GM23338 (cell line): Measurements from ENCODE around the gene VWCE.

Experiments used
- CREB1 ChIP-seq: fragments of 250-450 bp; sonication (Bioruptor Pico); IDR thresholded peaks from 2 replicates; pipeline ENCODE4 v1.5.0; 2020; ENCODE audit warnings: low read depth, mild to moderate bottlenecking, moderate library complexity
- EZH2 ChIP-seq: fragments of 200-600 bp; sonication (generic); IDR thresholded peaks from one replicate; pipeline ENCODE4 v1.8.0; 2017; ENCODE audit warnings: antibody characterized with exemption, mild to moderate bottlenecking, low read depth; ENCODE audit not compliant: unreplicated experiment
- EZH2phosphoT487 ChIP-seq: fragments of 200-600 bp; sonication (generic); IDR thresholded peaks from one replicate; pipeline ENCODE4 v1.8.1; 2018; ENCODE audit warnings: antibody characterized with exemption; ENCODE audit not compliant: unreplicated experiment
- JUNB ChIP-seq: IDR thresholded peaks from one replicate; pipeline ENCODE4 v1.6.1; 2016; ENCODE audit warnings: antibody characterized with exemption; ENCODE audit not compliant: unreplicated experiment
- NANOG ChIP-seq: IDR thresholded peaks from 2 replicates; pipeline ENCODE4 v1.6.1; 2016; ENCODE audit warnings: antibody characterized with exemption, borderline replicate concordance
- POLR2AphosphoS5 ChIP-seq: IDR thresholded peaks from 2 replicates; pipeline ENCODE4 v1.6.1; 2016; ENCODE audit warnings: antibody characterized with exemption, low read depth
- STAT1 ChIP-seq: IDR thresholded peaks from one replicate; pipeline ENCODE4 v1.6.1; 2016; ENCODE audit warnings: antibody characterized with exemption; ENCODE audit not compliant: unreplicated experiment
- ZNF114 ChIP-seq: fragments of 250-450 bp; sonication (Bioruptor Pico); IDR thresholded peaks from 2 replicates; pipeline ENCODE4 v1.5.0; 2020; ENCODE audit warnings: mild to moderate bottlenecking, moderate library complexity
- ZNF331 ChIP-seq: fragments of 250-450 bp; sonication (Bioruptor Pico); IDR thresholded peaks from 2 replicates; pipeline ENCODE4 v1.5.0; 2020; ENCODE audit warnings: low read depth, mild to moderate bottlenecking, moderate library complexity
- TF ChIP-seq, protein P1 (sequence below), 2 experiments: fragments of 200-600 bp in 1 of 2; sonication (generic) in 1 of 2; conservative IDR thresholded peaks; 2 replicates each; pipeline versions ENCODE4 v1.5.1 to v1.6.1; 2016 to 2017; ENCODE audit warnings: antibody characterized with exemption in 2 of 2, low read depth in 2 of 2, mild to moderate bottlenecking in 2 of 2, moderate library complexity in 1 of 2
- TF ChIP-seq, protein P2 (sequence below): IDR thresholded peaks from one replicate; pipeline ENCODE4 v1.6.1; 2018; ENCODE audit warnings: antibody characterized with exemption; ENCODE audit not compliant: unreplicated experiment
- TF ChIP-seq, protein P3 (sequence below): IDR thresholded peaks from 2 replicates; pipeline ENCODE4 v1.6.1; 2016; ENCODE audit warnings: antibody characterized with exemption
- TF ChIP-seq, protein P4 (sequence below): fragments of 250-450 bp; sonication (Bioruptor Pico); IDR thresholded peaks from 2 replicates; pipeline ENCODE4 v1.5.0; 2020; ENCODE audit warnings: mild to moderate bottlenecking, moderate library complexity

DNA sequence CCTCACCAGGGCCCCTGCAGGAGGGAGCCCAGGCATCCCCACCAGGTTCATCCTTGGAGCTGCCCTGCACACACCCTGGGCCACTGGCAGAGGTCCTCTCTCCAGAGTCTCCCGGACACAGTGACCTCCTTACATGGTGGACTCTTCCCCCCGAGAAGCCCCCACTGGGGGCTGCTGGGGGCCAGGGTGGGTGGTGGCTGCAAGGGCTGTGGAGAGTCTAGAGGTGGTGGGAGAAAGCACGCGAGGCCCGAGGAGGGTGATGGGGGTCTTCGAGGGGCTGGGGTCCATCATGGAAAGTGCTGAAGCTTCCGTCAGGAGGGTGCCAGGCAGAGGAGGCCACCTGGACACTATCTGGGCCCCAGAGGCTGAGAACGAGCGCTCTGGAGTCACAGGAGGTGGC, 36.6 kb downstream of the VWCE start:
- TF ChIP-seq, protein P1, sequence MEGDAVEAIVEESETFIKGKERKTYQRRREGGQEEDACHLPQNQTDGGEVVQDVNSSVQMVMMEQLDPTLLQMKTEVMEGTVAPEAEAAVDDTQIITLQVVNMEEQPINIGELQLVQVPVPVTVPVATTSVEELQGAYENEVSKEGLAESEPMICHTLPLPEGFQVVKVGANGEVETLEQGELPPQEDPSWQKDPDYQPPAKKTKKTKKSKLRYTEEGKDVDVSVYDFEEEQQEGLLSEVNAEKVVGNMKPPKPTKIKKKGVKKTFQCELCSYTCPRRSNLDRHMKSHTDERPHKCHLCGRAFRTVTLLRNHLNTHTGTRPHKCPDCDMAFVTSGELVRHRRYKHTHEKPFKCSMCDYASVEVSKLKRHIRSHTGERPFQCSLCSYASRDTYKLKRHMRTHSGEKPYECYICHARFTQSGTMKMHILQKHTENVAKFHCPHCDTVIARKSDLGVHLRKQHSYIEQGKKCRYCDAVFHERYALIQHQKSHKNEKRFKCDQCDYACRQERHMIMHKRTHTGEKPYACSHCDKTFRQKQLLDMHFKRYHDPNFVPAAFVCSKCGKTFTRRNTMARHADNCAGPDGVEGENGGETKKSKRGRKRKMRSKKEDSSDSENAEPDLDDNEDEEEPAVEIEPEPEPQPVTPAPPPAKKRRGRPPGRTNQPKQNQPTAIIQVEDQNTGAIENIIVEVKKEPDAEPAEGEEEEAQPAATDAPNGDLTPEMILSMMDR (conservative IDR thresholded peaks at IDR 0.05; ENCODE audit: low read depth in 2 of 2) = no peak
- TF ChIP-seq, protein P2, sequence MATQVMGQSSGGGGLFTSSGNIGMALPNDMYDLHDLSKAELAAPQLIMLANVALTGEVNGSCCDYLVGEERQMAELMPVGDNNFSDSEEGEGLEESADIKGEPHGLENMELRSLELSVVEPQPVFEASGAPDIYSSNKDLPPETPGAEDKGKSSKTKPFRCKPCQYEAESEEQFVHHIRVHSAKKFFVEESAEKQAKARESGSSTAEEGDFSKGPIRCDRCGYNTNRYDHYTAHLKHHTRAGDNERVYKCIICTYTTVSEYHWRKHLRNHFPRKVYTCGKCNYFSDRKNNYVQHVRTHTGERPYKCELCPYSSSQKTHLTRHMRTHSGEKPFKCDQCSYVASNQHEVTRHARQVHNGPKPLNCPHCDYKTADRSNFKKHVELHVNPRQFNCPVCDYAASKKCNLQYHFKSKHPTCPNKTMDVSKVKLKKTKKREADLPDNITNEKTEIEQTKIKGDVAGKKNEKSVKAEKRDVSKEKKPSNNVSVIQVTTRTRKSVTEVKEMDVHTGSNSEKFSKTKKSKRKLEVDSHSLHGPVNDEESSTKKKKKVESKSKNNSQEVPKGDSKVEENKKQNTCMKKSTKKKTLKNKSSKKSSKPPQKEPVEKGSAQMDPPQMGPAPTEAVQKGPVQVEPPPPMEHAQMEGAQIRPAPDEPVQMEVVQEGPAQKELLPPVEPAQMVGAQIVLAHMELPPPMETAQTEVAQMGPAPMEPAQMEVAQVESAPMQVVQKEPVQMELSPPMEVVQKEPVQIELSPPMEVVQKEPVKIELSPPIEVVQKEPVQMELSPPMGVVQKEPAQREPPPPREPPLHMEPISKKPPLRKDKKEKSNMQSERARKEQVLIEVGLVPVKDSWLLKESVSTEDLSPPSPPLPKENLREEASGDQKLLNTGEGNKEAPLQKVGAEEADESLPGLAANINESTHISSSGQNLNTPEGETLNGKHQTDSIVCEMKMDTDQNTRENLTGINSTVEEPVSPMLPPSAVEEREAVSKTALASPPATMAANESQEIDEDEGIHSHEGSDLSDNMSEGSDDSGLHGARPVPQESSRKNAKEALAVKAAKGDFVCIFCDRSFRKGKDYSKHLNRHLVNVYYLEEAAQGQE = no peak
- no peak for TF ChIP-seq POLR2AphosphoS5
- TF ChIP-seq EZH2 = no peak
- no peak for TF ChIP-seq JUNB
- no peak for TF ChIP-seq STAT1
- no peak for TF ChIP-seq EZH2phosphoT487
- TF ChIP-seq, protein P3, sequence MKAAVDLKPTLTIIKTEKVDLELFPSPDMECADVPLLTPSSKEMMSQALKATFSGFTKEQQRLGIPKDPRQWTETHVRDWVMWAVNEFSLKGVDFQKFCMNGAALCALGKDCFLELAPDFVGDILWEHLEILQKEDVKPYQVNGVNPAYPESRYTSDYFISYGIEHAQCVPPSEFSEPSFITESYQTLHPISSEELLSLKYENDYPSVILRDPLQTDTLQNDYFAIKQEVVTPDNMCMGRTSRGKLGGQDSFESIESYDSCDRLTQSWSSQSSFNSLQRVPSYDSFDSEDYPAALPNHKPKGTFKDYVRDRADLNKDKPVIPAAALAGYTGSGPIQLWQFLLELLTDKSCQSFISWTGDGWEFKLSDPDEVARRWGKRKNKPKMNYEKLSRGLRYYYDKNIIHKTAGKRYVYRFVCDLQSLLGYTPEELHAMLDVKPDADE = no peak
- TF ChIP-seq ZNF331 (CRISPR knock-in tag) = no peak
- TF ChIP-seq, protein P4, sequence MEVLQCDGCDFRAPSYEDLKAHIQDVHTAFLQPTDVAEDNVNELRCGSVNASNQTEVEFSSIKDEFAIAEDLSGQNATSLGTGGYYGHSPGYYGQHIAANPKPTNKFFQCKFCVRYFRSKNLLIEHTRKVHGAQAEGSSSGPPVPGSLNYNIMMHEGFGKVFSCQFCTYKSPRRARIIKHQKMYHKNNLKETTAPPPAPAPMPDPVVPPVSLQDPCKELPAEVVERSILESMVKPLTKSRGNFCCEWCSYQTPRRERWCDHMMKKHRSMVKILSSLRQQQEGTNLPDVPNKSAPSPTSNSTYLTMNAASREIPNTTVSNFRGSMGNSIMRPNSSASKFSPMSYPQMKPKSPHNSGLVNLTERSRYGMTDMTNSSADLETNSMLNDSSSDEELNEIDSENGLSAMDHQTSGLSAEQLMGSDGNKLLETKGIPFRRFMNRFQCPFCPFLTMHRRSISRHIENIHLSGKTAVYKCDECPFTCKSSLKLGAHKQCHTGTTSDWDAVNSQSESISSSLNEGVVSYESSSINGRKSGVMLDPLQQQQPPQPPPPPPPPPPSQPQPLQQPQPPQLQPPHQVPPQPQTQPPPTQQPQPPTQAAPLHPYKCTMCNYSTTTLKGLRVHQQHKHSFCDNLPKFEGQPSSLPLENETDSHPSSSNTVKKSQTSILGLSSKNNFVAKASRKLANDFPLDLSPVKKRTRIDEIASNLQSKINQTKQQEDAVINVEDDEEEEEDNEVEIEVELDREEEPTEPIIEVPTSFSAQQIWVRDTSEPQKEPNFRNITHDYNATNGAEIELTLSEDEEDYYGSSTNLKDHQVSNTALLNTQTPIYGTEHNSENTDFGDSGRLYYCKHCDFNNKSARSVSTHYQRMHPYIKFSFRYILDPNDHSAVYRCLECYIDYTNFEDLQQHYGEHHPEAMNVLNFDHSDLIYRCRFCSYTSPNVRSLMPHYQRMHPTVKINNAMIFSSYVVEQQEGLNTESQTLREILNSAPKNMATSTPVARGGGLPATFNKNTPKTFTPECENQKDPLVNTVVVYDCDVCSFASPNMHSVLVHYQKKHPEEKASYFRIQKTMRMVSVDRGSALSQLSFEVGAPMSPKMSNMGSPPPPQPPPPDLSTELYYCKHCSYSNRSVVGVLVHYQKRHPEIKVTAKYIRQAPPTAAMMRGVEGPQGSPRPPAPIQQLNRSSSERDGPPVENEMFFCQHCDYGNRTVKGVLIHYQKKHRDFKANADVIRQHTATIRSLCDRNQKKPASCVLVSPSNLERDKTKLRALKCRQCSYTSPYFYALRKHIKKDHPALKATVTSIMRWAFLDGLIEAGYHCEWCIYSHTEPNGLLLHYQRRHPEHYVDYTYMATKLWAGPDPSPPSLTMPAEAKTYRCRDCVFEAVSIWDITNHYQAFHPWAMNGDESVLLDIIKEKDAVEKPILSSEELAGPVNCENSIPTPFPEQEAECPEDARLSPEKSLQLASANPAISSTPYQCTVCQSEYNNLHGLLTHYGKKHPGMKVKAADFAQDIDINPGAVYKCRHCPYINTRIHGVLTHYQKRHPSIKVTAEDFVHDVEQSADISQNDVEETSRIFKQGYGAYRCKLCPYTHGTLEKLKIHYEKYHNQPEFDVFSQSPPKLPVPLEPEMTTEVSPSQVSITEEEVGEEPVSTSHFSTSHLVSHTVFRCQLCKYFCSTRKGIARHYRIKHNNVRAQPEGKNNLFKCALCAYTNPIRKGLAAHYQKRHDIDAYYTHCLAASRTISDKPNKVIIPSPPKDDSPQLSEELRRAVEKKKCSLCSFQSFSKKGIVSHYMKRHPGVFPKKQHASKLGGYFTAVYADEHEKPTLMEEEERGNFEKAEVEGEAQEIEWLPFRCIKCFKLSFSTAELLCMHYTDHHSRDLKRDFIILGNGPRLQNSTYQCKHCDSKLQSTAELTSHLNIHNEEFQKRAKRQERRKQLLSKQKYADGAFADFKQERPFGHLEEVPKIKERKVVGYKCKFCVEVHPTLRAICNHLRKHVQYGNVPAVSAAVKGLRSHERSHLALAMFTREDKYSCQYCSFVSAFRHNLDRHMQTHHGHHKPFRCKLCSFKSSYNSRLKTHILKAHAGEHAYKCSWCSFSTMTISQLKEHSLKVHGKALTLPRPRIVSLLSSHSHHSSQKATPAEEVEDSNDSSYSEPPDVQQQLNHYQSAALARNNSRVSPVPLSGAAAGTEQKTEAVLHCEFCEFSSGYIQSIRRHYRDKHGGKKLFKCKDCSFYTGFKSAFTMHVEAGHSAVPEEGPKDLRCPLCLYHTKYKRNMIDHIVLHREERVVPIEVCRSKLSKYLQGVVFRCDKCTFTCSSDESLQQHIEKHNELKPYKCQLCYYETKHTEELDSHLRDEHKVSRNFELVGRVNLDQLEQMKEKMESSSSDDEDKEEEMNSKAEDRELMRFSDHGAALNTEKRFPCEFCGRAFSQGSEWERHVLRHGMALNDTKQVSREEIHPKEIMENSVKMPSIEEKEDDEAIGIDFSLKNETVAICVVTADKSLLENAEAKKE = no peak
- no peak for TF ChIP-seq CREB1
- no peak for TF ChIP-seq ZNF114 (CRISPR knock-in tag)
- no peak for TF ChIP-seq NANOG
